H9 (cell line): ENCODE measurements around the gene TAF1A. TPM values are rescaled to one million over a fixed set of nuclear protein-coding genes. Genes with fewer than 3 reads are reported as not detected.

ENCODE experiments used
- DNase-seq: peaks from one replicate; pipeline ENCODE4 v3.0.0-alpha.2; 2017
- H2AFZ ChIP-seq: one replicate; pipeline ENCODE4 v1.6.1; 2013; ENCODE audit warnings: mild to moderate bottlenecking, low read length, control low read depth, moderate library complexity
- H2AK5ac ChIP-seq: 2 replicates; pipeline ENCODE4 v1.6.1; 2013; ENCODE audit warnings: low read length, control low read depth, mixed read lengths; ENCODE audit not compliant: insufficient read length
- H2BK120ac ChIP-seq: one replicate; pipeline ENCODE4 v1.6.1; 2013; ENCODE audit warnings: low read depth, mild to moderate bottlenecking, low read length, control low read depth, inconsistent platforms; ENCODE audit not compliant: poor library complexity, severe bottlenecking
- H2BK12ac ChIP-seq: 2 replicates; pipeline ENCODE4 v1.6.1; 2013; ENCODE audit warnings: low read length, control low read depth, mixed read lengths, low read depth; ENCODE audit not compliant: insufficient read length
- H2BK15ac ChIP-seq: 2 replicates; pipeline ENCODE4 v1.6.1; 2013; ENCODE audit warnings: low read depth, low read length, control low read depth
- H2BK20ac ChIP-seq: one replicate; pipeline ENCODE4 v1.6.1; 2013; ENCODE audit warnings: low read depth, mild to moderate bottlenecking, low read length, control low read depth, inconsistent platforms; ENCODE audit not compliant: poor library complexity, severe bottlenecking
- H2BK5ac ChIP-seq: 2 replicates; pipeline ENCODE4 v1.6.1; 2013; ENCODE audit warnings: low read length, control low read depth, mixed read lengths; ENCODE audit not compliant: insufficient read length
- H3K14ac ChIP-seq: 2 replicates; pipeline ENCODE4 v1.6.1; 2013; ENCODE audit warnings: low read length, control low read depth; ENCODE audit not compliant: insufficient read depth
- H3K18ac ChIP-seq: 2 replicates; pipeline ENCODE4 v1.6.1; 2013; ENCODE audit warnings: low read depth, mild to moderate bottlenecking, mixed read lengths, low read length, control low read depth; ENCODE audit not compliant: insufficient read length
- H3K23ac ChIP-seq: 2 replicates; pipeline ENCODE4 v1.6.1; 2013; ENCODE audit warnings: low read length, control low read depth, mixed read lengths, low read depth; ENCODE audit not compliant: insufficient read length
- H3K23me2 ChIP-seq: 2 replicates; pipeline ENCODE4 v1.6.1; 2013; ENCODE audit warnings: low read depth, mild to moderate bottlenecking, mixed read lengths, low read length, control low read depth; ENCODE audit not compliant: insufficient read length, poor library complexity, severe bottlenecking
- H3K27ac ChIP-seq: 2 replicates; pipeline ENCODE4 v1.5.1; 2013; ENCODE audit warnings: low read length, control low read depth, mixed read lengths, low read depth; ENCODE audit not compliant: insufficient read length
- H3K27me3 ChIP-seq: 2 replicates; pipeline ENCODE4 v1.6.1; 2013; ENCODE audit warnings: low read length, control low read depth, inconsistent platforms; ENCODE audit not compliant: insufficient read depth
- H3K4ac ChIP-seq: 2 replicates; pipeline ENCODE4 v1.6.1; 2013; ENCODE audit warnings: low read depth, mild to moderate bottlenecking, control low read depth, inconsistent platforms, low read length, moderate library complexity
- H3K4me1 ChIP-seq: 2 replicates; pipeline ENCODE4 v1.6.1; 2013; ENCODE audit warnings: low read length, control low read depth, inconsistent platforms; ENCODE audit not compliant: insufficient read depth
- H3K4me2 ChIP-seq: 2 replicates; pipeline ENCODE4 v1.6.1; 2013; ENCODE audit warnings: low read length, control low read depth, mixed read lengths; ENCODE audit not compliant: insufficient read length, insufficient read depth
- H3K56ac ChIP-seq: 2 replicates; pipeline ENCODE4 v1.6.1; 2013; ENCODE audit warnings: low read depth, mild to moderate bottlenecking, mixed read lengths, low read length, control low read depth; ENCODE audit not compliant: insufficient read length
- H3K79me1 ChIP-seq: 2 replicates; pipeline ENCODE4 v1.6.1; 2013; ENCODE audit warnings: low read depth, mild to moderate bottlenecking, moderate library complexity, low read length, control low read depth, inconsistent platforms; ENCODE audit not compliant: insufficient read depth, poor library complexity, severe bottlenecking
- H3K79me2 ChIP-seq: 2 replicates; pipeline ENCODE4 v1.6.1; 2013; ENCODE audit warnings: low read length, control low read depth, inconsistent platforms; ENCODE audit not compliant: insufficient read depth
- H3K9ac ChIP-seq: 2 replicates; pipeline ENCODE4 v1.6.1; 2013; ENCODE audit warnings: low read length, control low read depth, mixed read lengths; ENCODE audit not compliant: insufficient read length; ENCODE audit errors: extremely low read depth
- H3K9me3 ChIP-seq: one replicate; pipeline ENCODE4 v1.6.1; 2013; ENCODE audit warnings: low read depth, low read length, inconsistent platforms; ENCODE audit not compliant: control insufficient read depth
- H3T11ph ChIP-seq: one replicate; pipeline ENCODE4 v1.6.1; 2013; ENCODE audit warnings: mild to moderate bottlenecking, low read length, control low read depth, inconsistent platforms
- H4K20me1 ChIP-seq: one replicate; pipeline ENCODE4 v1.6.1; 2013; ENCODE audit not compliant: control insufficient read depth, insufficient read length, insufficient read depth
- H4K5ac ChIP-seq: 2 replicates; pipeline ENCODE4 v1.6.1; 2013; ENCODE audit warnings: low read depth, mild to moderate bottlenecking, mixed read lengths, low read length, control low read depth; ENCODE audit not compliant: insufficient read length
- H4K8ac ChIP-seq: replicated peaks from 2 replicates; pipeline ENCODE4 v1.6.1; 2013; ENCODE audit warnings: low read length, control low read depth, mixed read lengths, low read depth; ENCODE audit not compliant: insufficient read length
- H4K91ac ChIP-seq: 2 replicates; pipeline ENCODE4 v1.6.1; 2013; ENCODE audit warnings: low read depth, mild to moderate bottlenecking, moderate library complexity, mixed read lengths, low read length, control low read depth; ENCODE audit not compliant: insufficient read length
- H3K27ac Mint-ChIP-seq, 3 experiments: 2 replicates in 2 of 3; 3 replicates in 1 of 3; pipeline ENCODE4 v1.8.0; 2020 to 2021; ENCODE audit warnings: mixed read lengths in 3 of 3, mild to moderate bottlenecking in 1 of 3, moderate library complexity in 1 of 3
- H3K27me3 Mint-ChIP-seq: 2 replicates; pipeline ENCODE4 v1.8.0; 2021; ENCODE audit warnings: low read depth, mild to moderate bottlenecking, moderate library complexity, mixed read lengths
- H3K36me3 Mint-ChIP-seq, 3 experiments: 2 replicates in 2 of 3; 3 replicates in 1 of 3; pipeline ENCODE4 v1.8.0; 2020 to 2021; ENCODE audit warnings: low read depth in 3 of 3, mixed read lengths in 3 of 3; ENCODE audit not compliant: insufficient read depth in 1 of 3
- H3K4me1 Mint-ChIP-seq, 2 experiments: 2 replicates each; pipeline ENCODE4 v1.8.0; 2020; ENCODE audit warnings: mixed read lengths in 2 of 2
- H3K4me3 Mint-ChIP-seq, 2 experiments: 2 replicates in 1 of 2; 3 replicates in 1 of 2; pipeline ENCODE4 v1.8.0; 2020 to 2021; ENCODE audit warnings: mild to moderate bottlenecking in 2 of 2, mixed read lengths in 2 of 2, moderate library complexity in 1 of 2
- H3K9me3 Mint-ChIP-seq, 2 experiments: 2 replicates in 1 of 2; 3 replicates in 1 of 2; pipeline ENCODE4 v1.8.0; 2020; ENCODE audit warnings: mild to moderate bottlenecking in 2 of 2, mixed read lengths in 2 of 2, moderate library complexity in 1 of 2
- WGBS: extraction: QIAGEN DNeasy Blood & Tissue Kit; methylation state at CpG from one replicate; pipeline ENCODE4 v1.1.7; 2013; ENCODE audit warnings: missing lambda C conversion rate, low lambda C conversion rate, mixed read lengths; ENCODE audit not compliant: insufficient read length; ENCODE audit errors: extremely low coverage; 5-methylcytosine and 5-hydroxymethylcytosine counted together
- total RNA-seq: library from RNA; stranded (reverse); gene quantifications from 2 replicates; pipeline ENCODE4 v1.2.1, GENCODE V29; 2021
- TF ChIP-seq, protein P1 (sequence below): fragments of 200-600 bp; sonication (generic); conservative IDR thresholded peaks from 3 replicates; pipeline ENCODE4 v1.8.0; 2021; ENCODE audit warnings: antibody characterized with exemption, mild to moderate bottlenecking

TAF1A gene
- total RNA-seq, 1 experiment from 2014 or later: 14.8 TPM

DNA sequence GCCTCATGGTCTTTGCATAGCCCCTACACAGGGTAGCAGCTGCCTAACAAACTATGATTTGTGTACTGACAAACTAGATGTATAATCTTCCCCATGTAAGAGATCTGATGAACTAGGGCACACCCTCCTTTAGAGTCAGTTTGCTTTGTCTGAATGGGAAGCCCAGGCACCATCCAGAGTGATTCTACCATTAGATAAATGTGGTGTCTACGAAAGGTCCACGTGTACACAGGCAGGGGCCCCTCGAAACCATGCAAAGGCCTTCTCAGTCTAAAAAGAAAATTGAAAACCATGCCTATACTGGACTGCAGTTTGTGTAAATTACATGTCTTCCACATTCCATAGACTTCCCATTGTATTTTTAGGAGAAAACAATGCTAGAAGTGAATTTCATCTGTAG lies 60.6 kb downstream of the TAF1A start:
- Histone ChIP-seq H4K91ac (no peak overlapping the region), H2BK12ac (no peak overlapping the region), H4K5ac (no peak overlapping the region), H3K27ac (no peak overlapping the region), H3K9ac (no peak overlapping the region), H3K56ac (no peak overlapping the region), H2AFZ (no peak overlapping the region), H3T11ph (no peak overlapping the region), H3K79me2 (no peaks in the 10 kb centered on the region), H2BK5ac (no peak overlapping the region), H3K9me3 (no peaks in the 10 kb centered on the region), H2BK120ac (no peak overlapping the region), H3K4me2 (no peak overlapping the region), H3K23ac (no peak overlapping the region), H4K8ac (no peak overlapping the region), H3K4ac (no peak overlapping the region), H3K14ac (no peak overlapping the region), H3K79me1 (no peaks in the 10 kb centered on the region), H4K20me1 (no peaks in the 10 kb centered on the region), H2BK15ac (no peak overlapping the region), H3K27me3 (no peaks in the 10 kb centered on the region), H2BK20ac (no peak overlapping the region), H2AK5ac (no peak overlapping the region), H3K4me1 (no peaks in the 10 kb centered on the region), H3K18ac (no peak overlapping the region), H3K23me2 (no peaks in the 10 kb centered on the region)
- Mint-ChIP-seq H3K27me3 (no peaks in the 10 kb centered on the region; the same call in 1 of the 2 replicates), H3K9me3 (no peaks in the 10 kb centered on the region), H3K4me3 (no peak overlapping the region), H3K36me3 (no peaks in the 10 kb centered on the region), H3K27ac (no peak overlapping the region; a peak in 1 of 7 replicates), H3K4me1 (no peaks in the 10 kb centered on the region)
- TF ChIP-seq, protein P1, sequence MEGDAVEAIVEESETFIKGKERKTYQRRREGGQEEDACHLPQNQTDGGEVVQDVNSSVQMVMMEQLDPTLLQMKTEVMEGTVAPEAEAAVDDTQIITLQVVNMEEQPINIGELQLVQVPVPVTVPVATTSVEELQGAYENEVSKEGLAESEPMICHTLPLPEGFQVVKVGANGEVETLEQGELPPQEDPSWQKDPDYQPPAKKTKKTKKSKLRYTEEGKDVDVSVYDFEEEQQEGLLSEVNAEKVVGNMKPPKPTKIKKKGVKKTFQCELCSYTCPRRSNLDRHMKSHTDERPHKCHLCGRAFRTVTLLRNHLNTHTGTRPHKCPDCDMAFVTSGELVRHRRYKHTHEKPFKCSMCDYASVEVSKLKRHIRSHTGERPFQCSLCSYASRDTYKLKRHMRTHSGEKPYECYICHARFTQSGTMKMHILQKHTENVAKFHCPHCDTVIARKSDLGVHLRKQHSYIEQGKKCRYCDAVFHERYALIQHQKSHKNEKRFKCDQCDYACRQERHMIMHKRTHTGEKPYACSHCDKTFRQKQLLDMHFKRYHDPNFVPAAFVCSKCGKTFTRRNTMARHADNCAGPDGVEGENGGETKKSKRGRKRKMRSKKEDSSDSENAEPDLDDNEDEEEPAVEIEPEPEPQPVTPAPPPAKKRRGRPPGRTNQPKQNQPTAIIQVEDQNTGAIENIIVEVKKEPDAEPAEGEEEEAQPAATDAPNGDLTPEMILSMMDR: no peak
- no peak for DNase-seq
- whole genome bisulfite sequencing: no CpG with 5 or more reads among the region's 3 CpGs
